Osteocyte (in vitro differentiated cells): ENCODE data around the gene ROPN1L. TPM values are rescaled to one million over a fixed set of nuclear protein-coding genes. Genes with fewer than 3 reads are reported as not detected.
A peak's percentile ranks its signal among the peaks of the same experiment; 100 is the strongest.

Experiments used
- DNase-seq: peaks from one replicate; pipeline ENCODE4 v3.0.0; 2021; ENCODE audit warnings: mixed read lengths; ENCODE audit not compliant: unreplicated experiment; ENCODE audit errors: extremely low spot score
- H3K27ac Mint-ChIP-seq: one replicate; pipeline ENCODE4 v1.8.0; 2021; ENCODE audit warnings: mild to moderate bottlenecking, mixed read lengths; ENCODE audit not compliant: unreplicated experiment
- H3K27me3 Mint-ChIP-seq: one replicate; pipeline ENCODE4 v1.8.0; 2021; ENCODE audit warnings: mixed read lengths; ENCODE audit not compliant: unreplicated experiment
- H3K36me3 Mint-ChIP-seq: one replicate; pipeline ENCODE4 v1.8.0; 2021; ENCODE audit warnings: mixed read lengths; ENCODE audit not compliant: unreplicated experiment
- H3K4me1 Mint-ChIP-seq: one replicate; pipeline ENCODE4 v1.8.0; 2021; ENCODE audit warnings: mixed read lengths; ENCODE audit not compliant: unreplicated experiment
- H3K4me3 Mint-ChIP-seq: one replicate; pipeline ENCODE4 v1.8.0; 2021; ENCODE audit warnings: mild to moderate bottlenecking, moderate library complexity, mixed read lengths; ENCODE audit not compliant: unreplicated experiment
- H3K9me3 Mint-ChIP-seq: one replicate; pipeline ENCODE4 v1.8.0; 2021; ENCODE audit warnings: mixed read lengths; ENCODE audit not compliant: unreplicated experiment
- CTCF ChIP-seq: fragments of 200-600 bp; sonication (generic); IDR thresholded peaks from 2 replicates; pipeline ENCODE4 v1.5.0; 2021; ENCODE audit warnings: antibody characterized with exemption, mild to moderate bottlenecking, moderate library complexity
- total RNA-seq: library from RNA; stranded (reverse); gene quantifications from 2 replicates; pipeline ENCODE4 v1.2.1, GENCODE V29; 2021

The ROPN1L gene
- total RNA-seq, 1 donor from 2014 or later, result not detected

DNA sequence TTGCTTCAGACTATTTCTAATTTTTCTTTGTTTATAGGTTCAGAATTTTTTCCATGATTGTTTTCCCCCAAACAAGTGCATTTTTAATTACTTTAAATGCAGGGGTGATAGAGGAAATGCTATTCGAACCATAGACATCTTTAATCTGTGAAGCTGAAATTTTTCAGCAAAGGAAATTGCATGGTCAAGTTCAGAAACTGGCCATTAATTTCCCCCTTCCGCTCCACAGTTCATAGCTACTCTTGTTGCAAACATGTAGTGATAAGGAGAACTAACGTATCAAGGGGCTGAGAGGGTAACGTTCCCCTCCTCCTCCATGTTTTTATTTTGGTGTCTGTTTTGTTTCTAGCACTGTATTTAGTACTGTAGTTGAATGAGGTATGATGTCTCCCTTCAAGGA is 3.4 kb upstream of the ROPN1L start:
- no peak overlapping the region for H3K4me3 Mint-ChIP-seq
- no peak for DNase-seq
- H3K9me3 Mint-ChIP-seq, result no peaks in the 10 kb centered on the region
- peaks cover 4% of the 10 kb centered on the region for H3K27me3 Mint-ChIP-seq
- H3K27ac Mint-ChIP-seq, result no peak overlapping the region
- H3K4me1 Mint-ChIP-seq, result peaks cover 16% of the 10 kb centered on the region
- no peak for TF ChIP-seq CTCF
- H3K36me3 Mint-ChIP-seq, result peaks cover 38% of the 10 kb centered on the region

DNA sequence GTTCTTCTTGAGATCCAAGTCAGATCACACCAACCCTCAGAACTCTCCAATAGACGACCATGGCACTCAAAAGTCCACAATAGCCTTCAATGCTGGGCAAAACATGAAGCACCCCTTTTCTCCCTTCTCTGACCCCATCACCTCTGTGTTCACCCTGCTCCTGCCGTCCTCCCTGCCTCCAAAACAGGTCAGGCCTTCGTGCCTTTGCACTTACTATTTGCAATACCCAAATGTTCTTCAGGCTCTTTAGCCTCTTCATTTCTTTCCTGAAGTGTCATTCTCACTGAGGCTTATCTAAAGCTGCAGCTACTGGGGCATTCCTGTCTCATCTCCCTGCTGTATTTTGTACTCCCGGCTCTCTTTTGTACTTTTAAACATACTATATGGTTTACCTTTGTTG is 2.0 kb upstream of the ROPN1L start:
- H3K27ac Mint-ChIP-seq, result no peak overlapping the region
- H3K36me3 Mint-ChIP-seq, result peaks cover 34% of the 10 kb centered on the region
- no peak for TF ChIP-seq CTCF
- peaks cover 6% of the 10 kb centered on the region for H3K27me3 Mint-ChIP-seq
- DNase-seq, result peak; percentile 44
- H3K9me3 Mint-ChIP-seq, result no peaks in the 10 kb centered on the region
- peaks cover 16% of the 10 kb centered on the region for H3K4me1 Mint-ChIP-seq
- H3K4me3 Mint-ChIP-seq, result no peak overlapping the region

DNA sequence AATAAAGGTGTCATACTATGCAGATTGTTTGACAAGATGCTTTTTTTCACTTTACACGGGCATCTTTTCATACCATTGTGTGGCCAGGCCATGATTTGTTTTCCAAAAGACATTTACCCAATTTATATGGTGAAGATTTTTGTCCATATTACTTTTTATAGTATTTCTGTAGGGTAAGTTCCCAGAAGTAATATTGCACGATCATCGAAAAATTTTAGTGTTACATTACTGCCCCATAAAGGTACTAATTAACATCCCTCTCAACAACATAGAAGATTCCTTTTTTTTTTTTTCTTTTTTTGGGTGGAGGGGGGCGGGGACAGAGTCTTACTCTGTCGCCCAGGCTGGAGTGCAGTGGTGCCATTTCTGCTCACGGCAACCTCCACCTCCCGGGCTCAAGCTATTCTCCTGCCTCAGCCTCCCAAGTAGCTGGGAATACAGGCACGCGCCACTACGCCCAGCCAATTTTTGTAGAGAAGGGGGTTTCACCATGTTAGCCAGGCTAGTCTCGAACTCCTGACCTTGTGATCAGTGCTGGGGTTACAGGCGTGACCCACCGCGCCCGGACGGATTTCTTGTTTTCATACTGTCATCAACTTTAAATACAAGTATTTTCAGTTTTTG is 1.2 kb upstream of the ROPN1L start:
- H3K27me3 Mint-ChIP-seq, result peaks cover 6% of the 10 kb centered on the region
- H3K27ac Mint-ChIP-seq, result peak overlapping the region; percentile 89
- no peaks in the 10 kb centered on the region for H3K9me3 Mint-ChIP-seq
- peaks cover 32% of the 10 kb centered on the region for H3K36me3 Mint-ChIP-seq
- DNase-seq, result peak; percentile 44
- peak overlapping the region; percentile 80 for H3K4me3 Mint-ChIP-seq
- peaks cover 16% of the 10 kb centered on the region for H3K4me1 Mint-ChIP-seq
- TF ChIP-seq CTCF, result no peak

DNA sequence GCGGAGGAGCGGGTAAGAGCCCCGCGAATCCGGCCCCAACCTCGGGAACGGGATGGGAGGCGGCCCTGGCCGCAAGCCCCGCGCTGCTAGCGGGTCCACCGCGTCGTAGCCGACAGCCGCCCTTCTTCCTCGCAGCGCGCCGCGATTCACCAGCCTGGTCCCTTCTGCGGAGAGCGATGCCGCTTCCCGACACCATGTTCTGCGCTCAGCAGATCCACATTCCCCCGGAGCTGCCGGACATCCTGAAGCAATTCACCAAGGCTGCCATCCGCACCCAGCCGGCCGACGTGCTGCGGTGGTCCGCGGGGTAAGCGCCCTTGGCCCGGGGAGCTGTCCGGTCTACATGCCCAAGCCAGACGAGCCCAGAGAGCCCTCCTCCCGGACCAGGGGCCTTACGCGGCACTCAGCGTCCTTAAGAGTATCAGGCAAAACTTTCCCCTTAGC is 335 bp downstream of the ROPN1L start:
- Mint-ChIP-seq H3K4me3 (peak overlapping the region; percentile 80), H3K4me1 (peaks cover 16% of the 10 kb centered on the region), H3K27me3 (peaks cover 6% of the 10 kb centered on the region), H3K9me3 (no peaks in the 10 kb centered on the region), H3K36me3 (peaks cover 24% of the 10 kb centered on the region), H3K27ac (peak overlapping the region; percentile 68)
- DNase-seq, result peak; percentile 83
- no peak for TF ChIP-seq CTCF

DNA sequence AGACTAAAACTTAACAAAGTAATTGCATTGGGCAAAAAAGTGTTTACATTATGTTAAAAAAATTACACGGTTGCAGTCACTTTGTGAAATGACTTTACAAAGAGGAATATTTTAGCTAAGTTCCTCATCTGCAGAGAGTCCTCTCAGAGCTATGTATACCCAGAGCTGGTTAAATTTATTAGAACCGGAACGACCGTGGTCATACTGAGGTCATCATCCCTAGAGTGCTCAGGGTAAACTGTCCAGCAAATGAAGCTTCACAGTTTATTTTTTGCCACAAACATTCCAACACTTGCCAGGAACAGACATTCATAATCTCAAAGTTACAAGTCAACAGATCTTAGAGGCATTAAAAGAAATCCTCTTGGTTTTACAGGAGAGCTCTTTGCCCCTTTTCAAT is 897 bp downstream of the ROPN1L start:
- peaks cover 16% of the 10 kb centered on the region for H3K4me1 Mint-ChIP-seq
- no peak for DNase-seq
- peak overlapping the region; percentile 80 for H3K4me3 Mint-ChIP-seq
- H3K27ac Mint-ChIP-seq, result no peak overlapping the region
- H3K27me3 Mint-ChIP-seq, result peaks cover 6% of the 10 kb centered on the region
- no peak for TF ChIP-seq CTCF
- peaks cover 22% of the 10 kb centered on the region for H3K36me3 Mint-ChIP-seq
- no peaks in the 10 kb centered on the region for H3K9me3 Mint-ChIP-seq
